Panc1 (cell line): ENCODE results near the gene RBX1.

Source experiments
- POLR2AphosphoS5 ChIP-seq: IDR thresholded peaks from 2 replicates; pipeline ENCODE4 v1.6.1; 2012; ENCODE audit warnings: mild to moderate bottlenecking, low read depth, low read length, moderate library complexity
- REST ChIP-seq, 2 experiments: IDR thresholded peaks; 2 replicates each; pipeline ENCODE4 v1.6.1; 2011 to 2012; ENCODE audit warnings: low read depth in 2 of 2, control low read depth in 1 of 2, low read length in 1 of 2, mild to moderate bottlenecking in 1 of 2, moderate library complexity in 1 of 2; ENCODE audit not compliant: insufficient read depth in 1 of 2
- TCF7L2 ChIP-seq: IDR thresholded peaks from 2 replicates; pipeline ENCODE4 v1.6.1; 2011; ENCODE audit warnings: mild to moderate bottlenecking, low read depth, low read length, inconsistent platforms
- TF ChIP-seq, protein P1 (sequence below): fragments of 450-650 bp; IDR thresholded peaks from 2 replicates; pipeline ENCODE4 v1.5.1; 2017; ENCODE audit warnings: mild to moderate bottlenecking

DNA sequence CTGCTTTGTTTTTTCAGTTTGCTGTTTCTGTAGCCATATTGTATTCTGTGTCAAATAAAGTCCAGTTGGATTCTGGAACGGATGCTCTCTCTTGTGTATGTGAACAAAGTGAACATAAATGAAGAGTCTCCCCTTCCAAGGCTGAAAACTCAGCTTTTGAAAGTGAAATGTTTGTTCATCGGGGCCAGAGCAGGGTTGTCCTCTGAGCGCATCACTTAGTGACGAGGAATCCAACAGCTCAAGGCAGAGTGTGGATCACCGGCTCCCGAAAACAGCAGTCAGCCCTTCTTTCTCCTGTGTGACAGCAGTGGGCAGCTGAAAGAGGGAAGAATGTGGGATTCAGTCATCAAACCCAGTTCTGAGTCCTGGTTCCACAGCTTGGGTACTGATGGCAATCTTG is 21.4 kb downstream of the RBX1 start:
- TF ChIP-seq, protein P1, sequence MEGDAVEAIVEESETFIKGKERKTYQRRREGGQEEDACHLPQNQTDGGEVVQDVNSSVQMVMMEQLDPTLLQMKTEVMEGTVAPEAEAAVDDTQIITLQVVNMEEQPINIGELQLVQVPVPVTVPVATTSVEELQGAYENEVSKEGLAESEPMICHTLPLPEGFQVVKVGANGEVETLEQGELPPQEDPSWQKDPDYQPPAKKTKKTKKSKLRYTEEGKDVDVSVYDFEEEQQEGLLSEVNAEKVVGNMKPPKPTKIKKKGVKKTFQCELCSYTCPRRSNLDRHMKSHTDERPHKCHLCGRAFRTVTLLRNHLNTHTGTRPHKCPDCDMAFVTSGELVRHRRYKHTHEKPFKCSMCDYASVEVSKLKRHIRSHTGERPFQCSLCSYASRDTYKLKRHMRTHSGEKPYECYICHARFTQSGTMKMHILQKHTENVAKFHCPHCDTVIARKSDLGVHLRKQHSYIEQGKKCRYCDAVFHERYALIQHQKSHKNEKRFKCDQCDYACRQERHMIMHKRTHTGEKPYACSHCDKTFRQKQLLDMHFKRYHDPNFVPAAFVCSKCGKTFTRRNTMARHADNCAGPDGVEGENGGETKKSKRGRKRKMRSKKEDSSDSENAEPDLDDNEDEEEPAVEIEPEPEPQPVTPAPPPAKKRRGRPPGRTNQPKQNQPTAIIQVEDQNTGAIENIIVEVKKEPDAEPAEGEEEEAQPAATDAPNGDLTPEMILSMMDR: no peak
- TF ChIP-seq POLR2AphosphoS5 (no peak), REST (IDR thresholded peaks at IDR 0.05; ENCODE audit: insufficient read depth in 1 of 2, low read depth in 2 of 2, low read length in 1 of 2) (no peak), TCF7L2 (no peak)
